ENCODE data around the gene NPAS3.

NPAS3 gene

GRCh38 chr14:33652566-33653307, 714.1 kb downstream of the NPAS3 start:
- no peak for DNase-seq

GRCh38 chr14:33653308-33653695, 714.6 kb downstream of the NPAS3 start:
- DNase-seq = no peak

GRCh38 chr14:33655421-33655820, 716.7 kb downstream of the NPAS3 start:
- no peak for DNase-seq

- no peak for DNase-seq
These were observed 718.8 kb downstream of the NPAS3 start for GRCh38 chr14:33657476-33657875.

- no peak for DNase-seq
These were observed 721.6 kb downstream of the NPAS3 start for GRCh38 chr14:33660248-33660647.

- no peak for DNase-seq
These were observed 722.4 kb downstream of the NPAS3 start for GRCh38 chr14:33661101-33661500.

- DNase-seq = no peak
These were observed 729.4 kb downstream of the NPAS3 start for GRCh38 chr14:33668066-33668465.

- DNase-seq = no peak
These were observed 730.4 kb downstream of the NPAS3 start for GRCh38 chr14:33669111-33669510.

GRCh38 chr14:33670235-33670634, 731.6 kb downstream of the NPAS3 start:
- no peak for DNase-seq

- no peak for DNase-seq
These were observed 732.9 kb downstream of the NPAS3 start for GRCh38 chr14:33671556-33671955.

- no peak for DNase-seq
These were observed 736.2 kb downstream of the NPAS3 start for GRCh38 chr14:33674927-33675326.

- no peak for DNase-seq
These were observed 736.9 kb downstream of the NPAS3 start for GRCh38 chr14:33675415-33676130.

- DNase-seq = peak in 3 of 4 experiments; percentile 2 to 4 (median 3)
These were observed 737.5 kb downstream of the NPAS3 start for GRCh38 chr14:33676135-33676566.

- DNase-seq = no peak
These were observed 738.2 kb downstream of the NPAS3 start for GRCh38 chr14:33676891-33677290.

GRCh38 chr14:33678005-33678404, 739.3 kb downstream of the NPAS3 start:
- no peak for DNase-seq

- DNase-seq = no peak
These were observed 740.3 kb downstream of the NPAS3 start for GRCh38 chr14:33679025-33679424.

GRCh38 chr14:33679461-33680225, 741.0 kb downstream of the NPAS3 start:
- DNase-seq = no peak

GRCh38 chr14:33680873-33681272, 742.2 kb downstream of the NPAS3 start:
- no peak for DNase-seq

- no peak for DNase-seq
These were observed 744.1 kb downstream of the NPAS3 start for GRCh38 chr14:33682760-33683159.

GRCh38 chr14:33685026-33685425, 746.3 kb downstream of the NPAS3 start:
- DNase-seq = no peak

GRCh38 chr14:33685698-33686097, 747.0 kb downstream of the NPAS3 start:
- DNase-seq = no peak

GRCh38 chr14:33686218-33686617, 747.5 kb downstream of the NPAS3 start:
- no peak for DNase-seq

GRCh38 chr14:33686856-33687255, 748.2 kb downstream of the NPAS3 start:
- no peak for DNase-seq
